ENCODE measurements around the gene KCNJ14. TPM values are rescaled to one million over a fixed set of nuclear protein-coding genes. Genes with fewer than 3 reads are reported as not detected.
A peak's percentile ranks its signal among the peaks of the same experiment; 100 is the strongest.

KCNJ14 gene
- polyA plus RNA-seq, 1 experiment: 0.31 TPM

- CTCF ChIA-PET: interaction anchor here (0.6 to 2.6 kb wide), 8 partner anchors 8 to 139 kb away, joined by 3 to 18 read pairs (median 4); partner anchors contain the start of gene KDELR1
Measured at GRCh38 chr19:48445256-48445605, 10.1 kb upstream of the KCNJ14 start.

GRCh38 chr19:48445606-48446481 lies 9.5 kb upstream of the KCNJ14 start, which contains the start of gene GRWD1:
TSS of gene GRWD1 (plus strand) at chr19:48445983. CDS start at chr19:48446006, 23 bp downstream.
- DNase-seq (ENCODE audit: low read depth): peak; percentile 88
- Histone ChIP-seq H3K36me3 (ENCODE audit: control insufficient read depth, insufficient read depth, low read length) (peaks cover 15% of the 10 kb centered on the region), H3K27me3 (ENCODE audit: control insufficient read depth, insufficient read depth, low read length) (no peaks in the 10 kb centered on the region), H3K4me3 (ENCODE audit: low read depth, low read length) (peak within 1 kb of the TSS; percentile 87)
- POLR2A ChIA-PET: no interaction called here
- CTCF ChIA-PET: interaction anchor here (0.8 to 2.6 kb wide), 7 partner anchors 11 to 138 kb away, joined by 3 to 18 read pairs (median 4); partner anchors contain the start of gene KDELR1
- TF ChIP-seq CTCF (IDR thresholded peaks at IDR 0.05; ENCODE audit: insufficient read depth, low read depth, low read length): peak; percentile 26

More at GRCh38 chr19:48445256-48445605, 10.1 kb upstream of the KCNJ14 start:
- POLR2A ChIA-PET: no interaction called here
- DNase-seq (ENCODE audit: low read depth): peak; percentile 52
- peak; percentile 61 for TF ChIP-seq CTCF (IDR thresholded peaks at IDR 0.05; ENCODE audit: insufficient read depth, low read depth, low read length)
- peaks cover 9% of the 10 kb centered on the region for H3K36me3 ChIP-seq (ENCODE audit: control insufficient read depth, insufficient read depth, low read length)
- no peaks in the 10 kb centered on the region for H3K27me3 ChIP-seq (ENCODE audit: control insufficient read depth, insufficient read depth, low read length)
- H3K4me3 ChIP-seq (ENCODE audit: low read depth, low read length): peak overlapping the region; percentile 87

- peak overlapping the region; percentile 87 for H3K4me3 ChIP-seq (ENCODE audit: low read depth, low read length)
- DNase-seq (ENCODE audit: low read depth): no peak
- CTCF ChIA-PET: interaction anchor here (0.8 to 2.6 kb wide), 2 partner anchors 43 to 56 kb away, joined by 3 to 18 read pairs; partner anchors contain the start of gene KDELR1
- no peaks in the 10 kb centered on the region for H3K27me3 ChIP-seq (ENCODE audit: control insufficient read depth, insufficient read depth, low read length)
- TF ChIP-seq CTCF (IDR thresholded peaks at IDR 0.05; ENCODE audit: insufficient read depth, low read depth, low read length): no peak
- peaks cover 21% of the 10 kb centered on the region for H3K36me3 ChIP-seq (ENCODE audit: control insufficient read depth, insufficient read depth, low read length)
- POLR2A ChIA-PET: no interaction called here
Measured at GRCh38 chr19:48446579-48446978, 8.8 kb upstream of the KCNJ14 start.

- DNase-seq (ENCODE audit: low read depth): no peak
- CTCF ChIA-PET: interaction anchor here (1.1 kb wide), 1 partner anchor 14 kb away, joined by 4 read pairs; no protein-coding TSS in a partner anchor
- no peaks in the 10 kb centered on the region for H3K27me3 ChIP-seq (ENCODE audit: control insufficient read depth, insufficient read depth, low read length)
- POLR2A ChIA-PET: no interaction called here
- peaks cover 29% of the 10 kb centered on the region for H3K36me3 ChIP-seq (ENCODE audit: control insufficient read depth, insufficient read depth, low read length)
- H3K4me3 ChIP-seq (ENCODE audit: low read depth, low read length): no peak overlapping the region
- TF ChIP-seq CTCF (IDR thresholded peaks at IDR 0.05; ENCODE audit: insufficient read depth, low read depth, low read length): no peak
Measured at GRCh38 chr19:48448563-48448962, 6.8 kb upstream of the KCNJ14 start.

- DNase-seq (ENCODE audit: low read depth): no peak
- no peak for TF ChIP-seq CTCF (IDR thresholded peaks at IDR 0.05; ENCODE audit: insufficient read depth, low read depth, low read length)
- peaks cover 36% of the 10 kb centered on the region for H3K36me3 ChIP-seq (ENCODE audit: control insufficient read depth, insufficient read depth, low read length)
- no peak overlapping the region for H3K4me3 ChIP-seq (ENCODE audit: low read depth, low read length)
- H3K27me3 ChIP-seq (ENCODE audit: control insufficient read depth, insufficient read depth, low read length): no peaks in the 10 kb centered on the region
- CTCF ChIA-PET: no interaction called here
- POLR2A ChIA-PET: no interaction called here
Measured at GRCh38 chr19:48450441-48450840, 4.9 kb upstream of the KCNJ14 start.

All from BJ (cell line).